NCI-H748 treated with DMSO at 0.1 percent for 48 hours (cell line): ENCODE data around the gene DTNBP1.
A peak's percentile ranks its signal among the peaks of the same experiment; 100 is the strongest.
"Not testable (repeated sequence)": the region's sequence is repeated elsewhere in the genome, so short reads cannot be mapped to it uniquely, and the experiment has no call there.

Experiments used
- DNase-seq: peaks from one replicate; lab custom pipeline; 2025; lab: John Stamatoyannopoulos, UW

Gene DTNBP1

DNA sequence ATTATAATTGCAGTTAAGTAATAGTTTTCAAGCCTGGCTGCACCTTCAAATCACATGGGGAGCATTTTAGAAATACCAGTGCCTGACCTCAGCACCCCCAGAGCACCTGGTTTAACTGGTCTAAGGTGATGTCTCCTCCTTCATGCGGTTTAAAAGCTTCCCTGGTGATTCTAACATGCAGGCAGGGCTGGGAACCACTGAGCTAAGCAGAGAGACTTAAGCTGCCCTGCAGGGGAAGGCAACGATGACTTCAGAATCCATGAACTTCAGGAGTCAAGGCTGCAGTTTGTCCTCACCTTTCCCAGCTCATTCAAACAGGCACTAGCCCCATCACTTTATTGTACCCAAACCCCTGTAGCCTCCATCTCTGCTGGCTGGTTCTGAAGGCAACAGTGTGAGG is 6.1 kb upstream of the DTNBP1 start:
- no peak for DNase-seq

DNA sequence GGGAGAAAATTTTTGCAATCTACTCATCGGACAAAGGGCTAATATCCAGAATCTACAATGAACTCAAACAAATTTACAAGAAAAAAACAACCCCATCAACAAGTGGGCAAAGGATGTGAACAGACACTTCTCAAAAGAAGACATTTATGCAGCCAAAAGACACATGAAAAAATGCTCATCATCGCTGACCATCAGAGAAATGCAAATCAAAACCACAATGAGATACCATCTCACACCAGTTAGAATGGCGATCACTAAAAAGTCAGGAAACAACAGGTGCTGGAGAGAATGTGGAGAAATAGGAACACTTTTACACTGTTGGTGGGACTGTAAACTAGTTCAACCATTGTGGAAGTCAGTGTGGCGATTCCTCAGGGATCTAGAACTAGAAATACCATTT is 4.1 kb upstream of the DTNBP1 start:
- DNase-seq: not testable (repeated sequence)

DNA sequence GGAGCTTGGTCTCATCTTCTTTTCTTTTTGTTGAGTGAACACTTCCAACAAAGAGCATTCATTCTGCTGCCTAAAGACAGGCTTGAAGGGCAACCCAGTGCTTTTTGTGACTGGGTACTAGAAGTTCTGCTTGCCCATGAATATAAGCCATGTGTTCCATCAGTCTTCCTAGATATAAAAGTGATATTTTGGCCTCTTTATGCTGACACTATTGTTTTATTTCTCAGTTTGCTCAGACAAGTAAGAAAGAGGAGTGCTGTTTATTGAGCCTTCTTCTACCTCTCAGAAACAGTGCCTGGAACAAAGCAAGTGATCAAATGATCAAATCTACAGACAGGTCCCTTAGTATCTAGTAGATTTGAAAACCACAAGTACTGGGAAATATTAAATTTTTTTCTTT is 2.4 kb upstream of the DTNBP1 start:
- DNase-seq: no peak

DNA sequence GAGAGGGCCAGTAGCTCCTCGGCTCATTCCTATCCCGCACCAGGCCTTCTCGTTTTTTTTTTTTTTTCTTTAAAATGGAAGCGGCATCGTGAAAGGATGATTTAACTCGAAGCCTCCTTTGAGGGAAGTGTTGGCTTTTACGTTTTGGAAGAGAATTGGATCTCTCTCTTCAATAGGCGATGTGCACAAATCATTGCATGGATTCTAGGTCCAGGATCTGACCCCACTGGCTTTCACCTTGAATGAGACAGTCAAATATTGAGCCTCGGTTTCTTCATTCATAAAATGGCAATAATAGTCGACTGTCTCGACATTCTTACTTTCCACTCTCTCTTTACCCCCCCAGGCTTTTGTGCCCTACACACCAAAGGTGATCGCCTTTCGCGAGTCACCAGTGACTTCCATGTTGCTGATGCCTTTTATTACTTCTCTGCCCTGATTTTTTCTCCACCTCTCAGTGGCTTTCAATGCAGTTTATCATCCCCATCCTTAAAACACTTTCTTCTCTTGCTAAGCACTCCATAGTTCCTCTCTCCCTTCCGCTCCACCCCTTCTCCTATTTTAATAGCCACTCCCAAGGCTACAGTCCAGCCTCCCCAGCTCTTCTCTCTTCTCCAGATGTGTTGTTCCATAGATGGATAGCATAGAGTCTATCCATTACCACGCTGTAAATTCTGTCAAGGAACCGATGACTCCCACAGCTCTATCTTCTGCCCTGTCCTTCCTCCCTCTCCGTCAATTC is 473 bp upstream of the DTNBP1 start:
- DNase-seq: no peak

DNA sequence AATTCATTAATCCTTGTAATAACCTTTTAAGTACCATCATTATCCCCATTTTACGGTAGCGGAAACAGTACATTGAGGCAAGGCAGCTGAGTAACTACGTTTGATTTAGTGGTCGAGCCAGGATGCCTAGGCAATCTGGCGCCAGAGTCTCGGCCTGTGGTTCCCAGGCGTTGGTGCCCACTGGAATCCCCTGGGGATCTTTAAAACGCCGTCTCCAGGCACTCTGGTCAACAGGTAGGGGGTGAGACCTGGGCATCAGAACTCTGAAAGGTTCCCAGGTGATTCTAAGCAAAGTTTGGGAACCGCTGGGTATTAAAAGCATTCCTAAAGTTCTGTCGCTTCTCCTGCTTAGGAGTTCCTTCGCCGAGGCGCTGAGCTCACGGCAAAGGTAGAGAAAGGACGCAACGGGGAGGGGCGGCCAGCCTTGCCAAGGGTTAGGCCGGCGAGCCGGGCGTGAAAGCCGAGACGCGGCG is 939 bp downstream of the DTNBP1 start:
- peak; percentile 58 for DNase-seq

DNA sequence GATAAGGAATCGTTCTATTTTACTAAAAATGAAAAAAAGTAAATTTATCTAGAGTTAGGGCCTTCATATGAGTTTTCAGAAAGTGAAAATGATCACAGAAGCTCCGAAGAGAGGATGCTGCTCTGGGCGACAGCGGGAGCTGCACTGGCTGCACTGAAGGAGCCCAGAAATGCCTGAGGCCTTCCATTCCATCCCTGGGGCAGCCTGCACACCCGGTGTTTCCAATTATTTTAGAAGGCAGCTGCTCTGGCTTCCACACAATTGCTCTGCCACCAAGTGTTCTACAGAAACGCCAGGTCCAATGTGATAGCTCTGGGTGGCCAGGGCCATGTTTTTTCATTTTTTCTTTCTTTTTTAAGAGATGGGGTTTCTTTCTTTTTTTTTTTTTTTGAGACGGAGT is 3.6 kb downstream of the DTNBP1 start:
- DNase-seq: no peak

DNA sequence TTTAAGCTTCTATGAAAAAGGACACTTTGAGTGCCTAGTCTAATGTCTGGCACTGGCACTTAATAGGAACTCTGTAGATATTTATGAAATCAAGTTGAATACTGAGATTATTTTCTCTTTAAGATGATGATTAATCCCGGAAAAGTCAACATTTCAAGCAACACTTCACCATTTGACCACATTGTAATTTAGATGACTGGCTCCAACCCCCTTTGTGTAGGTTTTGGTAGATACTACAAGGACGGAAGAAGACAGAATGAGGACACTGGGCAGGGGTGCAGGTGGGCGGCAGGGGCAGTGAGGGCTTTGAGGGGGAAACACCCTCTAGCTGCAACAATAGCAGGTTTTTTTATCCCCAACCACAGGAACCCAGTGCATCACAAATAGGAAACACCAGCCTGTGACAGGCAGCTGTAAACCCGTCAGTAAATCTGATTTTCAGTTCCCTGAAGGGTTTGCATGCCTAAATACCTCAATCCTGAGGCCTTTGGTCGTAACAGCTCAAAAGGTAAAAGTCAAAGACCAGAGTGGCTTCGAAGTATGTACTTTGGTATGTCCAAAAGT is 4.6 kb downstream of the DTNBP1 start:
- no peak for DNase-seq

DNA sequence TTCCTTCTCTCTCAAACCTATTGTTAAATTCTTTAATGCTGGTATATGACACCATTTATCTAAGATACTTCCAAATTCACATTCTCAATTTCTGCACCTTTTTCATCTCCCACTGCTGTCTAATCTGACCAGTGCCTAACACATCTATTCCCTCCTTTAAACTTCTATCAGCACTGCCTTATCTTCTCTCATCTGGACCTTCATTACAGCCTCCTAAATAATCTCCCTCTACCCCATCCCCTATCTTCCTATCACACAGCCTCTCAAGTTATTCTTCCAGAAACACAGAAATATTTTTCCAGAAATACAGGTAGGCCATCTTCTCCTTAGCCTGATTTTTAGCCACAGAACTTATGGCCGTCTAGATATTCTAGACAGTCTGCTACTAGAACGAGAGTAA is 5.5 kb downstream of the DTNBP1 start:
- DNase-seq: no peak

DNA sequence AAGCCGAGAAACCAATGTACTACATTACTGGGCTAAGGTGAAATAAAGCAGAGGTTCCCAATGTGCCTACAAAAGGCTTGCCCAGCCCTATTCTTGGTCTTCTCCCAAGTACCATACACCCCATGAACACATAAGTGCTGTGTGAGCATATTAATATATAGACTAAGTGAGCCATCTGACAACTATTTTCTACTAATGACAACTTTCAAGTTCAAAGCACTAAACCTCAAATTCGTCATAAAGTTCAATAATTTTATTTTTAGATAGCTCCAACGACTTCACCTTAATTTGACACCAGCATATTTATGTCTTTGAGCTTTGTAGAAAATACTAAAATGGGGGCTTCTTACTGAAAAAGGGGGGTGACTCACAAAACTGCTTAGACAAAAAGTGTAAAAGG is 6.7 kb downstream of the DTNBP1 start:
- DNase-seq: no peak

DNA sequence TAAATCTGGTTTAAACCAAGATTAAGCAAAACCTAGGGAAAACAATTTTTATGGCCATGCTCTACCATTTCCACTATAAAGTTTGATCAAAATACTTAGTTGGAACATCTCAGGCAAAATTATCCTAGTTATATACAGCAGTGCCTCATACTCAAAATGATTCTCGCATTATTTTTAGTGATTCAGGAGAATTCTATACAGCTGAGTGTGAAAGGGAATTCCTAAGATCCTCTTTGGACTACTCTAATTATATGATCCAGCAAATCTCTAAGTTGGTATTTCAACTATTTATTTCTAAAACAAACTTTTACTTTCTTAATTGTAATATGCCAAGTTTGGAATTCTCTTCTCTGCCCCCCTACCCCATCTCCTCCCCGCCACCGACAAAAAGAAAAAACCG is 8.6 kb downstream of the DTNBP1 start:
- DNase-seq: no peak

DNA sequence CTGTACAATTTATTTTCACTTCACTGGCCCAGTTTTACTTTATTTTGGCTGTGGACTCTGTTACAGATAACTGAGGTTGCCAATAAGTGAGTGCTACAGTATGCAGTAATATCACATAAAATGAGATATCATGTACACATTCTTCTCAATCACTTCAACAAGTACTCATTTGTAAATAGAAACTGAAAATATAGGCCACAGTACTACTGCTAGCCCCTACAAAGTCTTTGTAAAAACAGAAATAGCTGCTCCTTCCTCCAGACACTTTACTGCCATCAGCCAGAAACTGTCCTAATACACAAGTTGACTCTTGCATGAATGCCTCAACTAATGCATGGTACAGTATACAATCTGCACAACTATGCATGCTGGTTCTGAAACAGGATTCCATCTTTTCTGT is 9.2 kb downstream of the DTNBP1 start:
- DNase-seq: no peak

DNA sequence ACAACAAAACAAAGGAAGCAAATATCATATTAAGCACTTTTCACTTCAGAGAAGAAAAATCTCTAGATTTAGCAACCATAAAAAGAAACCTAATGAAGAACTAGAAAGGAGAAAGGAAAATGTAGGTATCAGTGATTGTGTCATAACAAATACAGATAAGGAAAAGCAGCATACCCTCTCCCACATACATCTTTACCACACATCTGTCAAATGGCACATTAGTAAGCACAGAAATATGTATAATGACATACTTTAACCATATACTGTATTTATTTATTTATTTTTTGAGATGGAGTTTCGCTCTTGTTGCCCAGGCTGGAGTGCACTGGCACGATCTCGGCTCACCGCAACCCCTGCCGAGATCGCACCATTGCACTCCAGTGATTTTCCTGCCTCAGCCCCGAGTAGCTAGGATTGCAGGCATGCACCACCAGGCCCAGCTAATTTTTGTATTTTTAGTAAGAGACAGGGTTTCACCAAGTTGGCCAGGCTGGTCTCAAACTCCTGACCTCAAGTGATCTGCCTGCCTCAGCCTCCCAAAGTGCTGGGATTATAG is 12.7 kb downstream of the DTNBP1 start:
- DNase-seq: not testable (repeated sequence)

DNA sequence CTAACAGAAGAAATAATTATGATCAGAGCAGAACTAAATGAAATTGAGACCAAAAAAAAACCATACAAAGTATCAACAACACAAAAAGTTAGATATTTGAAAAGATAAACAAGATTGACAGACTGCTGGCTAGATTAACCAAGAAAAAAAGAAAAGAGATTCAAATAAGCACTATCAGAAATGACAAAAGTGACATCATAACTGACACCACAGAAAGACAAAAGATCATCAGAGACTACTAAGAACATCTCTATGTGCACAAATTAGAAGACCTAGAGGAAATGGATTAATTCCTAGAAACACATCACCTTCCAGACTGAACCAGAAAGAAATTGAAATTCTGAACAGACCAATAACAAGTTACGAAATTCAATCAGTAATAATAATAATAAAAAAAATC is 17.9 kb downstream of the DTNBP1 start:
- DNase-seq: no peak

DNA sequence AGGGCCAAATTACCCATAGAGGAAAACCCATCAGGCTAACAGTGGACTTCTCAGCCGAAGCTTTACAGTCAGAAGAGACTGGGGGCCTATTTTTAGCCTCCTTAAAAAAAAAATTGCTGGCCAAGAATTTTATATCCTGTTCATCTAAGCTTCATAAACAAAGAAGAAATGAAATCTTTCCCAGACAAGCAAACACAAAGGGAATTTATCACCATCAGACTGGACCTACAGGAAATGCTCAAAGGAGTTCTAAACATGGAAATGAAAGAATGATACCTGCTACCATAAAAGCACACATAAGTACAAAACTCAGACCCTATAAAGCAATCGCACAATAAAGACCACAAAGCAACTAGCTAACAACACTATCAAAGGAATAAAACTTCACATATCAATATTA is 19.3 kb downstream of the DTNBP1 start:
- no peak for DNase-seq

DNA sequence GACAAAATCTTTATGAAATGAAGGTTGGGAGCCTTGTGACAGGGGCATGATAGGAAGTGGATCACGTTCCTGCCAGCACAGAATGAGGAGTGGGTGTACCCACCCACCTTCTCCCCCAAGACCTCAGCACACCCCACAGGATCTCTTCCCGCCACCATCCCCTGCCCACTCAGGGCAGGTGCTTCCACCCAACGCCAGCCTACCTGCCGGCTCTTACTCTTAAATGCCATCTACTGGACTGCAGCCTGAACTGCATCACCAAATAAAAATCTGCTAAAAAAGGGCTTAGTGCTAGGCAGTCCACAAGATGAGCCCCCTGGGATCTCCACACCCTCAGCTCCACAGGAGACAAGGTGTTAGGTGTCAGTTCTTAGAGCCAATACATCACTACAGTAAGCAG is 20.6 kb downstream of the DTNBP1 start:
- no peak for DNase-seq

DNA sequence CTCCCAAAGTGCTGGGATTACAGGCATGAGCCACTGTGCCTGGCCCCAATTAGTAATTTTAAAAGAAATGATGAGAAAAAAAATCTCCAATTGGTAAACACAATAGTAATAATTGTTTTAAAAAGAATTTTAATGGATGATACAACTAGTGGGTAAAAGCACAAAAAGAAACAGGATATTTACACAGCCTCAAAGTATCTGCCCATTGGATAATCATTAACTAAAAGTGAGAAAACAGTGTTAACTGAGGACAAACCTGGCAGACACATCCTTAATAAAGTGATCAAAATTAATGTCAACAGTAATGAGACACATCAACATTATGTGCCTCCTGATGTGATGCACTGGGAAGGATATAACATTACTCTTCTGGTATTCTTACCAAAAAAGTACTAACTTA is 24.5 kb downstream of the DTNBP1 start:
- DNase-seq: no peak

DNA sequence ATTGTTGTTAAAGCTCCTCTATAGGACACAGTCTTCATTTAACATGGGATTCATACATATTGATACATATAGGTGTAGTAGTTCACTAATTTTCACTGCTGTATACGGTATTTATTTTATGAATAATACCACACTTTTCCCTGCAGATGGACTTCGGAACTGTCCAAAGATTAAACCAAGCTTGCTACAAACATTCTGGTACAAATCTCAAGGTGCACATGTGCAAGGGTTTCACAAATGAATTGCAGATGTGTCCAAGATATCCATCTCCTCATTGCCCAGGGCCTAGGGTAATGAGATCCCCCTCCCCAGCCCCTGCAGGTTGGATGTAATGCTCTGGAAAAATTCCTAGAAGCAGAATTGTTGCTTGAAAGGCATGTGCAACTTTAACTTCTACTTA is 31.4 kb downstream of the DTNBP1 start:
- DNase-seq: no peak

DNA sequence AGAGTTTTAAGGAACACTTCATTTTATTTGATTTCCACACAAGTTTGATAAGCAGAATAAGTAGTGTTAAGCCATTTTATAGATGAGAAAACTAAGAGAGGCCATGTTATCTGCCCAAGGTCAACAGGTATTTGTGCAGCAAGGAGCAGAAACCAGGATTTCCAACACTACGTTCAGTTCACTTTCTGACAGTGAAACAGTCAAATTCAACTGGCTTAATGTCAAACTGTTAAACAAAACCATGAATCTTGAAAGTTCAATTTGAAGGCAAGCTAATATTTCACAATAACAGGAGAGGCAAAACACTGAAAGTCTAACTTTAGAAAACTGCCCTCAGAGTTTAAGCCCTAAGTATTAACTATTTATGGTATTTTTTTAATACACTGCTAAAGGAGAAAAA is 32.6 kb downstream of the DTNBP1 start:
- no peak for DNase-seq

DNA sequence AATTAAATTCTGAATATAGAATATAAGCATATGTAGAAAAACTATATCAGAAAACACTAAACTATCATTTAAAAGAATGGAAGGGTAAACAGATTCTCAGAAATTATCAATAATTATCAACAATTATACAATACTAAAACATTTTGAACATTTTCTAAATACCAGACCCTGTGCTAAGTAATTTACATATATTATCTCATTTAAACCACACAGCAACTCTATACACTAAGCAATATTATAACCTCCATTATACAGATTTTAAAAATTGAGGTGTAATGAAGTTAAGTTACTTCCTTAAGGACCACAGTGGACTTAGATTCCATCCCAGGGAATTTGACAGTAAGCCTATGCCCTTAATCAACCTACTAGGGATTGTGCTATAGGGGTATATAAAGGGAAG is 33.3 kb downstream of the DTNBP1 start:
- DNase-seq: no peak

DNA sequence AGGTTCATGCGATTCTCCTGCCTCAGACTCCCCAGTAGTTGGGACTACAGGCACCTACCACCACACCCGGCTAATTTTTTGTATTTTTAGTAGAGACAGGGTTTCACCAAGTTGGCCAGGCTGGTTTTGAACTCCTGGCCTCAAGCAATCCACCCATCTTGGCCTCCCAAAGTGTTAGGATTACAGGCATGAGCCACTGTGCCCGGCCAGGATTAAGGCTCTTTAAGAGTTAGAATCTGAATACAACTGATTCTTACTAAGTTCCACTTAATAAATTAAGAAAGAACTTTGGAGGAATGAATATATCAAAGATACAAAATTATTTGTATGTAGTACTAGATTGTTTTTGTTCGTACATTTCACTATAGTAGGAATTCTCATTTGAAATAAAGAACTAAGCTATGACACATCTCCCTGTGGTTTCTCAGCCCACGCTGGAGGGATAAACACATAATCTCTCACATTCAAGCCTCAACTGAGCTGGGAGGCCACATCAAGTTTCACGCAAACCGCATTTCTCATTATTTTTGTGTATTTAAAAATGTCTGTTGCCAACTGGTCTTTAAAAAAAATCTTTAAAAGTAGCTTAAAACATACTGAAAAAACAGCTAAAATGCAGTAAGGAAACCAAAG is 34.2 kb downstream of the DTNBP1 start:
- DNase-seq: no peak

DNA sequence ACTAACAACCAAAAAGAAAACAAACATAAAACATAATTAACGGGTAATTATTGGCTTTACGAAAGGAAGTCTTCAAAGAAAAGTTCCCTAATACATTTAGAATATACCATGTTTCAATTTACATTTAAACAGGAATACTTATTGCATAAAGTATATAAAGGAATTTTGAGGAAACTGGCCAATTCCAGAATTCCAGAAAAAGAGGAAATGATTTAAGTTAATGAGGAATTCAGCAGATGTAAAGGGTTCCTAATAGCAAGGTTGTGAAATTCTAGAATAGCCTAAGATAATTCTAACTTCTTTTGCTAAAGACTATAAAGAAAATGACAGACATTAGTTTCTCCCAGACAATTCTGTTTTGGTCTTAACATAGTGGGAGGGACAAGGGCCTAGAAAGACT is 35.0 kb downstream of the DTNBP1 start:
- DNase-seq: no peak

DNA sequence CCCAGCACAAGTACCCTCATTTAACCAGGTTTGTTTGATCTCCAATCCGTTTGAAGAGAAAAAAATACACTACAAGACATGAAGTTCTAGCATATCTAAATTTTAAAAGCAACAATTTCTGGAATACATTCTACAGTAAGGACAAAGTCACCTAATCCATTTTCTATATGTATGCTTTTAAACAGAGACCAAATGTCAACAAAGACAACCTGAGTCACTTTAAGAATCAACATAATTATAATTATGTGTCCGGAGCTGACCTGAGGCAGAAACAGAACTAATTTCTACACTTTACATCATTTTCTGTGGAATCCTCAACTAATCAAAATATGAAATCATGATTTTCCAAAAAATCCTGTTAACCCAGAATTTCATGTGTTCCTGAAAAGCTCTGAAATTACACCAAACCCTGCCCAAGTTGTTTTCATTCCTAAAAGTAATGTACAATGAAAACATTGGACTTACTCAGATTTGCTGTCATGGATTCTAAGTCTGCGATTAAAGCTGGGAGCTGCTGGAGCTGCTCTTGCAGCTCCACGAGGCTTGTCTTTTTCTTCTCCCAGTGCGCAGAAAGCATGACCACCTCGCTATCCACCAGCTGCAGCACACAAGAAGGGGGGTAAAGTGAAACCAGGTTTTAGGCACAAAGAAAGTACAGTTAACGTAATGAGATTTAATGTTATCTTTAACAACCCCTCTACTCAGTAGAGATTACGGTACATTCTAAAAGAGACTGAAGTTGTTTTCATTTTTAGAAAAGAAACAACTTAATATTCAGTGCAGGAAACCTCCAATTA is 35.8 kb downstream of the DTNBP1 start:
- DNase-seq: no peak
